Activated CD8-positive, alpha-beta memory T cell treated with anti-CD3 and anti-CD28 coated beads, Interleukin-2, amount 10 ng/mL, durations not matched to agents 7 days and 5 days (primary cell): Measurements from ENCODE around the gene CLEC3A. TPM values are rescaled to one million over a fixed set of nuclear protein-coding genes. Genes with fewer than 3 reads are reported as not detected.

Experiments
- total RNA-seq, 2 experiments: library from RNA; stranded (reverse); gene quantifications; one replicate each; pipeline ENCODE4 v1.2.3, GENCODE V29; 2021

Gene CLEC3A
- total RNA-seq, 2 experiments from 2014 or later = not detected

Other genes with a start within 250 kb of the CLEC3A start
- gene VAT1L, start 234.0 kb upstream of the CLEC3A start, total RNA-seq = not detected
- gene WWOX, start 77.1 kb downstream of the CLEC3A start, total RNA-seq = 10 to 100 TPM; 25.2 to 38.8 TPM